GM19324 (cell line): ENCODE data around the gene S100P.
"Not testable (repeated sequence)": the region's sequence is repeated elsewhere in the genome, so short reads cannot be mapped to it uniquely, and the experiment has no call there.

ENCODE experiments used
- ATAC-seq: cut with Tn5 transposase; IDR thresholded peaks from one replicate; pipeline ENCODE4 v1.9.1; 2021; ENCODE audit warnings: mild to moderate bottlenecking, moderate library complexity; ENCODE audit not compliant: unreplicated experiment, low FRiP score

S100P gene

DNA sequence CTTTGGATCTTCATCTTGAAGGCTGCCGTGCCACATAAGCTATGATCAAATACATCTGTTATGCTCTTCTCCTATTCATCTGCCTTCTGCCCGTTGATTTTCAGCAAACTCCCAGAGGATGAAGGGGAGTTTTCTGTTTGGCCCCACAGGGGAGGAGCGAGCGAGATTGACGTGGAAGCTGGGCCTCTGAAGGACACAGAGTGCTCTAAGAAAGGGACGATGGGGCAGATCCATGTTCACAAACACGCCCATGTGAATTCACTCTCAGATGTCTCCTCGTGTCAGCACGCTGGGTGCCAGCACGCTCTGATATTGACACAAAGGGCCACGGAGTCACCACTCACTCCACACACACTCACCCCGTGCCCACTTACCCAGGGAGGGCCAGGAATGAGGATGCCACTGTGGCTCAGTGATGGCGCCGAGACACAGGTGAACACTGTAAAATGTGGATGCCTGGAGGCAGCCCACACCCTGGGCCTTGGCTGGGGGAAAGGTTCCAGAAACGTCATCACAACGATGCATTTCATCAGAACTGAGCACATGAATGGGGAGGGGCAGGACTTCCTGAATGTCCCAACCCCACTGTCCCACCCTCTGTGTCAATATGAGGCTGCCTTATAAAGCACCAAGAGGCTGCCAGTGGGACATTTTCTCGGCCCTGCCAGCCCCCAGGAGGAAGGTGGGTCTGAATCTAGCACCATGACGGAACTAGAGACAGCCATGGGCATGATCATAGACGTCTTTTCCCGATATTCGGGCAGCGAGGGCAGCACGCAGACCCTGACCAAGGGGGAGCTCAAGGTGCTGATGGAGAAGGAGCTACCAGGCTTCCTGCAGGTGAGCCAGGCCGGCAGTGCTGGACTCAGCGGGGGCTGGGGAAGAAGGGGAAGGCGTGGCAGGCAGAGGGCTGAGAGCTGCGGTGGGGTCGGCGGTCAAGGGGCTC is at the start of gene S100P:
Gene S100P (plus strand): TSS at position 648 of the 946 bp plus-strand sequence. CDS start 55 bp downstream, at position 703.
- ATAC-seq: no peak

DNA sequence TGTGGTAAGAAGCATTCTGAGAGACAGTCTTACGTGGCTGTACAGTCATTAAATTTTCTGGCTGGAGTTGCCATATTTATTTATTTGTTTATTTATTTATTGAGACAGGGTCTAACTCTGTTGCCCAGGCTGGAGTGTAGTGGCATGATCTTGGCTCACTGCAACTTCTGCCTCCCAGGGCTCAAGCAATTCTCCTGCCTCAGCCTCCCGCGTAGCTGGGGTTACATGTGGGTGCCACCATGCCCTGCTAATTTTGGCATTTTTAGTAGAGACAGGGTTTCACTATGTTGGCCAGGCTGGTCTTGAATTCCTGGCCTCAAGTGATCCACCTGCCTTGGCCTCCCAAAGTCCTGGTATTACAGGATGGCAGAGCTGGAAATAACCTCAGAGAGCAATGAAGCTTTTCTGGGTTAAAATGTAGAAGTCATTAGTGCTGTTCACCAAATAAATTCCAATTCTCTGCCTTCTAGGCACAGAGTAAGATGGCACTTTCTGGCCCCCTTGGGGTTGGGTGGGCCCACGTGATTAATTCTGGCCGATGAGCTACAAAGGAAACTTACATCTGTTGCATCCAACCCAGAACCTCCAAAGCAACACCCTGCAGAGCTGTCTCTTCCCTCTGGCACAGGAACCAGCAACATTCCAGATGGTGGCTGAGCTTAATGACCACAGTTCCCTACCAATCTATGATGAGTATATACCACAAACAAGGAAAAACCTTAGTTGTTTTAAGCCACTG is 48.7 kb upstream of the S100P start:
- no peak for ATAC-seq

DNA sequence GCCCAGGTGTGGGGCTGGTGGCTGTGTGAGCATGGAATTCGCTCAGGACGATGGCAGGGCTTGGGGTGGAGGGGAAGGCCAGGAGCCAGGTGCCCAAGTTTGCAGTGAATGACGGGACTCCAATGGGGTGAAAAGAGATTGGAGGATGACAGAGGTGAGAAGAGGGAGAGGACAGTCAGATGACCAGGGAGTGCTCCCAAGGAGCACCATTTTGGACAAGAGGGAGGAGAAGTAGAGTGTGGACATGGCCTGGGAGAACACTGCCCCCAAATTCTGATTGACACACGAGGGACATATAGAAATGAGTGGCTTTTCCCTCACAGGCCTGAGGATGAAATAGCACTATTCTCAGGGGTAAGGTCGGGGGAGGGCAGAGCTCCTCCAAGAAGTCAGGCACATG is 46.5 kb upstream of the S100P start:
- ATAC-seq: no peak

DNA sequence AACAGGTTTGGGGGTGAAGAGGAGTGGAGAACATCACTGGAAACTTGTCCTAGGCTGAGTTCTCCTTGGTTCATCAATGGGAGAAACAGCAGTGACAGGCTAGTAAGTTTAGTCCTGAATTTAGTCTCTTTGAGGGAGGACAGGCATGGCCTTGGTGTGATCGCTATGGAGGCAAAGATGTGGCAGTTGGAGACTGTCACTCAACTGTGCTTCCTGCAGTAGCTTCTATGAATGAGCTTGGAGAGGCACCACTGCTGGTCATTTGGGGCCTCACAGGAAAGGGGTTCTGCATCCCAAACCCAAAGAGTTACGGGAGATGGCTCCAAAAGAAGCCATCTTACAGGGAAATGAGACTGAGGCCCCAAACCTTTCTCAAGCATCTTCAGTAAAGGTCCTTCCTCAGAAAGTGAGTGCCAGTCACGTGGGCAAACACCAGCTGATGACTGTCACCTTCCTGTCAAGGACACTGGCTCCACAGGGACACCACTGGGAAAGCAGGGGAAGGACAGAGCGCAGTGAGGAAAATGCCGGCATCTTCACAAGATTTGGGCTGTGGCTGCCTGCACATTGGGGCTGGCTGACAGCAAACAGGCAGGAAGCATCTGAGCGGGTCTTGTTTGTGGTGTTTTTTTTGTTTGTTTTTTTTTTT is 46.0 kb upstream of the S100P start:
- ATAC-seq: no peak

- ATAC-seq: no peak
Measured at GRCh38 chr4:6649216-6649615, 44.5 kb upstream of the S100P start.

- not testable (repeated sequence) for ATAC-seq
Measured at GRCh38 chr4:6654211-6654610, 39.5 kb upstream of the S100P start.

GRCh38 chr4:6655291-6655690 is 38.4 kb upstream of the S100P start:
- ATAC-seq: not testable (repeated sequence)

DNA sequence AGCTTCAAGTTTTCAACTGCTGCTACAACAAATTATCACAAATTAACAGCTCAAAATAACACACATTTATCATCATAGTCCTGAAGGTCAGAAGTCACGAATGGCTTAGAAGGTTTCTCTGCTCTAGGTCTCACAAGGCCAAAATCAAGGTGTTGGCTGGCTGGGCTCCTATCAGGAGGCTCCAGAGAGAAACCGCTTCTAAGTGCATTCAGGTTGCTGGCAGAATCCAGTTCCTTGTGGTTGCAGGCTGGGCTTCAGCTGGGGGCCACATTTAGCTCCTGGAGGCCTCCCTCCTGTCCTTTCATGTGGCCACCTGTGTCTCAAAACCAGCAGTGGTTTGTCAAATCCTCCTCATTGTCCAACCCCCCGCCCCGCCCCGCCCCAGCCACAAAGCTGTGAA is 37.8 kb upstream of the S100P start:
- ATAC-seq: no peak

- ATAC-seq: no peak
Measured at GRCh38 chr4:6657242-6658208, 36.2 kb upstream of the S100P start.

GRCh38 chr4:6658209-6658595 is 35.5 kb upstream of the S100P start:
- ATAC-seq: no peak

- no peak for ATAC-seq
Measured at GRCh38 chr4:6658597-6659075, 35.0 kb upstream of the S100P start.

GRCh38 chr4:6659897-6660296 is 33.8 kb upstream of the S100P start:
- ATAC-seq: no peak

GRCh38 chr4:6660430-6660829 is 33.2 kb upstream of the S100P start:
- no peak for ATAC-seq

DNA sequence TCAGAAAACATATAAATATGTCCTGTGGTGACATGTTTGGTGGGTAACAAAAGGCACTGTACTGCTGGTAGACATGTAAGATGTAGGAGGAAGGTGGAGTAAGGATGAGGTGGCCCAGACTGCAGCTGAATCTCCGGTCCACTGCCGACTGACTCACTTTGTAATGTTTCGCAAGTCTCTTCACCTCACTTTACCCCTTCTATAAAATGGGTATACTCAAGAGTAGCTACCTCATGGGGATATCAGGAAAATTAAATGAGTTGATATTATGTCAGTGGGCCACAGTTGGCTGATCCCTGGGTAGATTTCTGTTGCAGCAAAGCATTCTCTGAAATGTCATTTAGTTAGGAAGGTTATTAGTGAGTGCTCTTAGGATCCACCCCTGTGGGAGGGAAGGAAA is 31.1 kb upstream of the S100P start:
- ATAC-seq: no peak

GRCh38 chr4:6663596-6664393 is 29.9 kb upstream of the S100P start:
- no peak for ATAC-seq

DNA sequence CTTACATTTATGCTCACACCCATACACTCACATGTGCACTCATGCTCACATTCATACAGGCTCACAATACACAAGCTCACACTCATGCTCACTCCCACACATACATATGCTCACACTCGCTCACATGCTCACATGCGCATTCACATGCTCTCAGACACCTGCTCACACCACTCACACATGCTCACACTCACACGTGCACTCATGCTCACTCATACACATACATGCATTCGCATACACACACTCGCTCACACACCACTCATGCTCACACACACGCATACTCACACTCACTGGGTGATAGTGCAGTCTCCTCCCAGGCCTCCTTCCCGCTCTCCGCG is 28.4 kb upstream of the S100P start:
- ATAC-seq: no peak

GRCh38 chr4:6668391-6668790 is 25.3 kb upstream of the S100P start:
- ATAC-seq: no peak

- ATAC-seq: no peak
Measured at GRCh38 chr4:6671648-6672047, 22.0 kb upstream of the S100P start.

GRCh38 chr4:6672131-6672530 is 21.5 kb upstream of the S100P start:
- ATAC-seq: no peak
